Brain microvascular endothelial cell (primary cell): ENCODE results near the gene CLEC1A.

Experiments used
- DNase-seq: peaks from one replicate; pipeline ENCODE4 v3.0.0-alpha.2; 2020
- H3K27ac ChIP-seq: fragments of 250-450 bp; sonication (Bioruptor Pico); 2 replicates; pipeline ENCODE4 v1.5.1; 2020; ENCODE audit warnings: mild to moderate bottlenecking, moderate library complexity
- H3K27me3 ChIP-seq: fragments of 250-450 bp; sonication (Bioruptor Pico); replicated peaks from 2 replicates; pipeline ENCODE4 v1.5.1; 2020; ENCODE audit warnings: mild to moderate bottlenecking
- H3K36me3 ChIP-seq: fragments of 250-450 bp; sonication (Bioruptor Pico); replicated peaks from 2 replicates; pipeline ENCODE4 v1.5.1; 2020; ENCODE audit warnings: mild to moderate bottlenecking
- H3K4me3 ChIP-seq: 2 replicates; pipeline ENCODE4 v1.5.1; 2011; ENCODE audit warnings: low read depth, mild to moderate bottlenecking, control low read depth, low read length, moderate library complexity
- in situ Hi-C: cut with HindIII; loops from 2 replicates; pipeline ENCODE4 v1.10.0; 2017; ENCODE audit warnings: low sequenced_read_pairs, low pct_ligation_motif_present
- TF ChIP-seq, protein P1 (sequence below): IDR thresholded peaks from 2 replicates; pipeline ENCODE4 v1.5.1; 2011; ENCODE audit warnings: low read depth, mild to moderate bottlenecking, moderate library complexity, low read length, control low read depth, inconsistent platforms; ENCODE audit errors: missing control alignments

CLEC1A gene

GRCh38 chr12:10067264-10067663 lies 31.5 kb downstream of the CLEC1A start:
- Histone ChIP-seq H3K27ac (no peak overlapping the region), H3K36me3 (no peaks in the 10 kb centered on the region), H3K27me3 (no peaks in the 10 kb centered on the region), H3K4me3 (no peak overlapping the region)
- DNase-seq, result no peak
- in situ Hi-C loops, result no loop called here
- TF ChIP-seq, protein P1, sequence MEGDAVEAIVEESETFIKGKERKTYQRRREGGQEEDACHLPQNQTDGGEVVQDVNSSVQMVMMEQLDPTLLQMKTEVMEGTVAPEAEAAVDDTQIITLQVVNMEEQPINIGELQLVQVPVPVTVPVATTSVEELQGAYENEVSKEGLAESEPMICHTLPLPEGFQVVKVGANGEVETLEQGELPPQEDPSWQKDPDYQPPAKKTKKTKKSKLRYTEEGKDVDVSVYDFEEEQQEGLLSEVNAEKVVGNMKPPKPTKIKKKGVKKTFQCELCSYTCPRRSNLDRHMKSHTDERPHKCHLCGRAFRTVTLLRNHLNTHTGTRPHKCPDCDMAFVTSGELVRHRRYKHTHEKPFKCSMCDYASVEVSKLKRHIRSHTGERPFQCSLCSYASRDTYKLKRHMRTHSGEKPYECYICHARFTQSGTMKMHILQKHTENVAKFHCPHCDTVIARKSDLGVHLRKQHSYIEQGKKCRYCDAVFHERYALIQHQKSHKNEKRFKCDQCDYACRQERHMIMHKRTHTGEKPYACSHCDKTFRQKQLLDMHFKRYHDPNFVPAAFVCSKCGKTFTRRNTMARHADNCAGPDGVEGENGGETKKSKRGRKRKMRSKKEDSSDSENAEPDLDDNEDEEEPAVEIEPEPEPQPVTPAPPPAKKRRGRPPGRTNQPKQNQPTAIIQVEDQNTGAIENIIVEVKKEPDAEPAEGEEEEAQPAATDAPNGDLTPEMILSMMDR, result no peak

GRCh38 chr12:10065241-10065640 lies 33.5 kb downstream of the CLEC1A start:
- H3K27ac ChIP-seq, result no peak overlapping the region
- DNase-seq, result no peak

DNA sequence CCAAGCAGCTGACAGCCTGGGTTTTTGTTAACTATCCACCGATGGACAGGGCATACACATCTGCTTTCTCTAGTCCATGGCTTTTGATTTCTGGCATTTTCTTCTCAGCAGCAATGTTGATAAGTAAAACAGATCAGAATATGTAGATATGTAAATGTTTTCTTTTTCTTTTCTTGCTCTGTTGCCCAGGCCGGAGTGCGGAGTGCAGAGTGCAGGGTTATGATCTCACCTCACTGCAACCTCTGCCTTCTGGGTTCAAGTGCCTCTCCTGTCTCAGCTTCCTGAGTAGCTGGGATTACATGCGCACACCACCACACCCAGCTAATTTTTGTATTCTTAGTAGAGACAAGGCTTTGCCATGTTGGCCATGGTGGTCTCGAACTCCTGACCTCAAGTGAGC lies 40.4 kb downstream of the CLEC1A start:
- in situ Hi-C loops, result no loop called here
- H3K4me3 ChIP-seq, result no peak overlapping the region
- DNase-seq, result no peak
- no peak overlapping the region for H3K27ac ChIP-seq
- no peaks in the 10 kb centered on the region for H3K27me3 ChIP-seq
- H3K36me3 ChIP-seq, result no peaks in the 10 kb centered on the region
- TF ChIP-seq, protein P1, result no peak

More at GRCh38 chr12:10065241-10065640, 33.5 kb downstream of the CLEC1A start:
- in situ Hi-C loops, result no loop called here
- H3K27me3 ChIP-seq, result no peaks in the 10 kb centered on the region
- TF ChIP-seq, protein P1, result no peak
- H3K4me3 ChIP-seq, result no peak overlapping the region
- no peaks in the 10 kb centered on the region for H3K36me3 ChIP-seq

DNA sequence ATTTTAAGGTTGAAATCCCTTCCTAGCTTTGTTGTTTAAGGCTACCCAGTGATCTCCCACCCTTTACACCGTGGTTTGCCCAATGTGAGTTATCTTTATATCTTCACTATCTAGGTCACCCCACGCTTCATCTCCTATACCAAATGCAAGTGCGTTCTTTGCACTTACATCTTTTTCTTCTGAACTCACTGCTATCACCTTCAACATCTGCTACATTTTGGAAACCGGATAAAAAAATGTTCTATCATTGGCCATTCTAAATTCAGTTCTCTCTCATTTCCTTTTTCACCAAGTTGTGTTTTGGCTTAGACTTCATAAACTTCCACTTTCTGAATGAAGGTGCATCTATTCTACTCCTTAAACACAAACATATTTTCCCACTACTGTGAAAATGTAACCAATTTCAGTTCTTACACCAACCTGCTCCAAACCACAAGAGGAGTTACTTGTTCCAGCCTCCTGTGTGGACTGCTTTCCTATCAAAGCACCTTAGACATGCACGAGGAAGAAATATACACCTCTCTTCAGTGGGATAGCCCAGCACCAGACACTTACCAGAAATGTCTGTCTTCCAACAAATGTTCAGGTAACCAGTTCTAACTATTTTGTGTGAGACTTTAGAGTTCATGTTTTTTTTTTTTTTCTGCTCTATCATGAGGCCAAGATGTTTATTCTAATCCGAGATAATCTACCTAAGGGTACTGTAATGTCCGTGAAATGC lies 46.4 kb downstream of the CLEC1A start:
- H3K27me3 ChIP-seq, result no peaks in the 10 kb centered on the region
- in situ Hi-C loops, result no loop called here
- H3K27ac ChIP-seq, result no peak overlapping the region
- TF ChIP-seq, protein P1, result no peak
- H3K4me3 ChIP-seq, result no peak overlapping the region
- no peak for DNase-seq
- no peaks in the 10 kb centered on the region for H3K36me3 ChIP-seq

DNA sequence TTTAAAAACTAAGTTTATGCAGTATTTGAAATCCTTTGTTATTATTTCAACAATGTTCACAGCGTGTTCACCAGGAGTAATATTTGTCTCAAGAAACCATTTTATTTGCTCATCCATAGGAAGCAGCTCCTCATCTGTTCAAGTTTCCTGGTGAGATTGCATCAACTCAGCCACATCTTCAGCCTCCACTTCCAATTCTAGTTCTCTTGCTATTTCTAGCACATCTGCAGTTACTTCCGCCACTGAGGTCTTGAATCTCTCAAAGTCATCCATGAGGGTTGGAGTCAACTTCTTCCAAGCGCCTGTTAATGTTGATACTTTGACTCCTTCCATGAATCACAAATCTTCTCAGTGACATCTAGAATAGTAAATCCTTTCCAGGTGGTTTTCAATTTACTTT lies 50.3 kb downstream of the CLEC1A start:
- no peak overlapping the region for H3K27ac ChIP-seq
- in situ Hi-C loops, result no loop called here
- TF ChIP-seq, protein P1, result no peak
- H3K36me3 ChIP-seq, result no peaks in the 10 kb centered on the region
- no peak overlapping the region for H3K4me3 ChIP-seq
- no peak for DNase-seq
- no peaks in the 10 kb centered on the region for H3K27me3 ChIP-seq

DNA sequence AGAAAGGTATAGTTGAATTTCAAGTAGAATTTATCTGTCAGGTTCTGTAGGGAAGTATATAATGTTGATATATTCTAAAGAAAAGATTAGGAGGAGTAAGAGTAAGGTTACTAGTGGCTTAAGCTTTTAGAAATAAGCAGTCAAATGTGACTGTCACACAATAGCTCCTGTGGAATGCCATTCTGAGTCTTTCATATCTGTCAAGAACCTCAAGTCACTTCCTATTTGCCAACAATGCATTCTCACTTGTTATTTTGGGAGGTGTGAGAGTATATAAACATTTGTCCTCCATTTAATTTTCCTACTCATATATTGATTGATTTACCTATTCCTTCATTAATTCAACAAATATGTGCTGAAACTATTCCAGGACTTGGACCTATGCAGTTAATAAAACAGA lies 56.6 kb downstream of the CLEC1A start:
- no peaks in the 10 kb centered on the region for H3K36me3 ChIP-seq
- DNase-seq, result no peak
- in situ Hi-C loops, result no loop called here
- H3K4me3 ChIP-seq, result no peak overlapping the region
- no peaks in the 10 kb centered on the region for H3K27me3 ChIP-seq
- no peak overlapping the region for H3K27ac ChIP-seq
- TF ChIP-seq, protein P1, result no peak
